Measurements from ENCODE around the gene UBXN2A.

DNA sequence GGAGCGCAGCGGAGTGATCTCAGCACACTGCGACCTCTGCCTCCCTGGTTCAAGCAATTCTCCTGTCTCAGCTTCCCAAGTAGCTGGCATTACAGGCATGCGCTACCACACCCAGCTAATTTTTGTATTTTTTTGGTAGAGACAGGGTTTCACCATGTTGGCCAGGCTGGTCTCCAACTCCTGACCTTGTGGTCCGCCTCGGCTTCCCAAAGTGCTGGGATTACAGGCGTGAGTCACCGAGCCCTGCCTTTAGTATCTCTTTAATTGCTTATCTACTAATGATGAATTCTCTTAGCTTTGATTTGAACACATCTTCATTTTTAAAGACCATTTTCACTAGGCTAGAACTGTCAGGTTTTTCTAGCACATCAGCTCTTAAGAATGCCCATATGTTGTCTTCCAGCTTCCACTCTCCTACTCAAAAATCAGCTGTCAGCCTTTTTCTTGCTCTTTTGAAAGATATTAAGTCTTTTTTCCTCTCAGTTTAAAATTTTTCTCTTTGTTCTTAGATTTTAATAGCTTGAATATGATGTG is 53.5 kb downstream of the UBXN2A start:
- TF ChIP-seq, protein P1, sequence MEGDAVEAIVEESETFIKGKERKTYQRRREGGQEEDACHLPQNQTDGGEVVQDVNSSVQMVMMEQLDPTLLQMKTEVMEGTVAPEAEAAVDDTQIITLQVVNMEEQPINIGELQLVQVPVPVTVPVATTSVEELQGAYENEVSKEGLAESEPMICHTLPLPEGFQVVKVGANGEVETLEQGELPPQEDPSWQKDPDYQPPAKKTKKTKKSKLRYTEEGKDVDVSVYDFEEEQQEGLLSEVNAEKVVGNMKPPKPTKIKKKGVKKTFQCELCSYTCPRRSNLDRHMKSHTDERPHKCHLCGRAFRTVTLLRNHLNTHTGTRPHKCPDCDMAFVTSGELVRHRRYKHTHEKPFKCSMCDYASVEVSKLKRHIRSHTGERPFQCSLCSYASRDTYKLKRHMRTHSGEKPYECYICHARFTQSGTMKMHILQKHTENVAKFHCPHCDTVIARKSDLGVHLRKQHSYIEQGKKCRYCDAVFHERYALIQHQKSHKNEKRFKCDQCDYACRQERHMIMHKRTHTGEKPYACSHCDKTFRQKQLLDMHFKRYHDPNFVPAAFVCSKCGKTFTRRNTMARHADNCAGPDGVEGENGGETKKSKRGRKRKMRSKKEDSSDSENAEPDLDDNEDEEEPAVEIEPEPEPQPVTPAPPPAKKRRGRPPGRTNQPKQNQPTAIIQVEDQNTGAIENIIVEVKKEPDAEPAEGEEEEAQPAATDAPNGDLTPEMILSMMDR (IDR thresholded peaks at IDR 0.05), result no peak
- TF ChIP-seq POLR2A (IDR thresholded peaks at IDR 0.05), result no peak
